OCI-LY3 (cell line): Measurements from ENCODE around the gene GATAD2B.

Experiments
- CTCF ChIP-seq: fragments of 200-600, 300-600 bp; sonication (generic); IDR thresholded peaks from 2 replicates; pipeline ENCODE4 v1.5.1; 2014; ENCODE audit warnings: antibody characterized with exemption, low read length, low read depth
- EZH2phosphoT487 ChIP-seq: fragments of 200-600 bp; shearing (Covaris generic); IDR thresholded peaks from 2 replicates; pipeline ENCODE4 v1.6.1; 2018; ENCODE audit warnings: antibody characterized with exemption, mixed run types, low read depth

- TF ChIP-seq CTCF: no peak
- TF ChIP-seq EZH2phosphoT487: no peak
Observed at GRCh38 chr1:153872331-153872730, 50.4 kb downstream of the GATAD2B start.
